Urothelium cell line (cell line): Measurements from ENCODE around the gene SP140.
A peak's percentile ranks its signal among the peaks of the same experiment; 100 is the strongest.
"Not testable (repeated sequence)": the region's sequence is repeated elsewhere in the genome, so short reads cannot be mapped to it uniquely, and the experiment has no call there.

Experiments
- DNase-seq: peaks from one replicate; pipeline ENCODE4 v3.0.0; 2011; ENCODE audit warnings: low spot score, mixed read lengths
- FAIRE-seq: peaks from 2 replicates; lab custom pipeline; 2011; peaks lifted over from hg19 to GRCh38; lab: Jason Lieb, UNC

The SP140 gene

DNA sequence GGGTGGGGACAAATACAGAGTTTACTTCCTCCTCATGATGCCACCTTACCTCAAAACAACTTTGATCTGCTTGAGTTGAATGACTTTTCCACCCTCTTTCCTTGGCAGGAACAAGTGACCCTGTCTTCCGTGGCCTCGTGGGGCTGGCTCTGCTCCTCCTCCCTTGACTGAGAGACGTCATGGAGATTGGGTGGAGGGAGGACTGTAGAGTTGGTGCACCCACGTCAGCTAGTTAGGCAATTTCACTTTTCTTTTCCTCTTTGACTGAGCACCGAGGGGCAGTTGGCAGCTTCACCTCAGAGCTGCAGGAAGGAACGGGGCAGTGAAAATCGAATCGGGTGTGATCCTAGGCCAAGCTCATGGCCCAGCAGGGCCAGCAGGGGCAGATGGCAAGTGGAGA lies at the start of gene SP140:
Gene SP140 (plus strand): TSS at position 251 of the 400 bp plus-strand sequence. CDS start 109 bp downstream, at position 360.
- FAIRE-seq (no peak), DNase-seq (no peak)

DNA sequence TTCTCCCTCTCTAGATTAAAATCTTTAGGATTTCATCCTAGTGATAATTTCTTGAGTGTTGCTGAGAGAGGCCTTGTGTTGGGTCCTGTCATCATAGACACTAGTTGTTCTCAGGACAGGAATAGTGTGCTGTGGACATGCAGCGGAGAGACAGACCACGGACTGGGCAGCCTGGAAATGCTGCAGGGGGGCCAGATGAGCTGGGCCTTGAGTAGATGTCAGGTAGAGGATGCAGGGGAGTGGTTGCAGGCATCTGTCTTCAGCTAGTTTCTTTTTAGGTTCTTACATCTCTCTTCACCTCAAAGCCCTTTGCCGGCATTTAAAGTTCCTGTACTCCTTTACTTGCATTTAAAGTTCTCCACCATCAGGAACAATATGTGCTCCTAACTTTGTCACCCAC lies 48.5 kb upstream of the SP140 start:
- no peak for DNase-seq
- no peak for FAIRE-seq

DNA sequence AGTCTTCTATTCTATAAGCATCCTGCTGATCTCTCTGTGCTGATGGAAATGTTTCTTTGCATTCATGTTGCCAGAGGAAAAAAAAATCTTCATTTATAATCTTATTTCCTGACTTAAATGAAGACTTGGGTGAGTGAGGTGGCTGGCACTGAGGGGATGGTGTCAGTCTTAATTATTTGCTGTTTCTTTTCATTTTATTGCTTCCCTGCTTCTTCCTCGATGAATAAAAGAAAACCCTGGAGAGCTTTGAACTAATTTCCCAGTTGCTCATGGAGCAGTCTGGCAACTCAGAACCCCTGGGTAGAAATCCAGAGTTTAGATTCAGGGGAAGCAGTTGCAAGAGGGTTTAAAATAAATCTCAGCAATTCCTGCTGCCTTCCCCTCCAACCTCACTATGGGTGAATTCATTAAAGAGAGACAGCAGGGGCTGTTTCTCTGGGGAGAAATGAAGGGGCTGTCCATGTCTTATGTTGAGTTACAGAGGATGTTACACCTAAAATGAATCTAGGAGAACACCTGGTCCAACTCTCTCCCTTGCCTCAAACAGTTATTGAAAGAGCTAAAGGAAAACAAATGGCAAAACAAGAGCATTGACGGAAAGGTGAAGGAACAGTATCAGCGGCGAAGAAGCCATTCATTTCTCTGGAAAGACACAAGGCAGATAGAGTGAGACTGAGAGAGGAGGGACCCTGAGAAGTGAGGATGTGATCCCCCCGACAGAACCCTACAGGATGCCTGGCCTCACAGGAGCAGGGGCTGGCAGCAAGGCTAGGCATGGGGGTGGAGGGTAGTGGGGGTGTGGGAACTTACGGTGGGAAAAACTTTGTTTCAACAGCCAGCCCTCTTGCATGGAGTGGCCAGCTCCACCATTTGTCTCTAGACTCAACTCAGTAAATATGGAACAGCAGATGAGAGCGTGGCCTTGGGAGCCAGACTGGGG lies 46.7 kb upstream of the SP140 start:
- FAIRE-seq = no peak
- no peak for DNase-seq

DNA sequence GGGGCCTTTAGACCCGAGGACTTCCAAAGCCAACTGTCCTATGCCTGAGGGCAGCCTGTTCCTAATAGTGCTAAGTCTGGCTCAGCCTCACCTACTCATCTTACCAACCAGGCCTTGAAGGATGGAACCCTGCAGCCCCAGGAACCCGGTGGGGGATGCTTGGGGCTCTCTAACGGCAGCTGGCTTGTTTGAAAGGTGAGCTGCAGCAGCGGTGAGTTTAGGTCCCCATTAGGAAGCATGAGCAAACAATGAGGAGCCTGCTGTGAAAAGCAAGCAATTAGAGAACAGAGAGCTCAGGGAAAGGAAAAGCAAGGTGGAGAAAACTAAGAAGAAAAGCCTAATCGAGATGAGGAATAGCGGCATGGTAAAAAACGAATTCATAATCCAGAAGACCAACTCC lies 45.6 kb upstream of the SP140 start:
- DNase-seq (no peak), FAIRE-seq (no peak)

DNA sequence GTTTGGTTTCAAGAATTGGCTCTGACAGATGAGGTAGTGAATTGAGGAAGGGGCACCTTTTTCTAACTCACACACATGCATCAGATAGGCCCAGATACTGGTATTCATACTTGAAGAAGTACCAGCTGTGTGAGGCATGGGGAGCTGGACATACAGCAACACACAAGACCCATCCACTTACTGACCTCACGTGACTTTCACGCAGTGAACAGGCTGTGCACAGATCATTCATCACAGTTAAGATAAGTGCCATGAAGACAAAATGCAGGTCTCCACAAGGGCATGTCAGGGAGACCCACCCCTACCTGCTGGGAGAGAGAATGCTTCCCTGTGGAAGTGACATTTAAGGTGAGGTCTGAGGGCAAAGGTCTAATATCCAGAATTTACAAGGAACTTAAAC lies 44.3 kb upstream of the SP140 start:
- no peak for FAIRE-seq
- no peak for DNase-seq

DNA sequence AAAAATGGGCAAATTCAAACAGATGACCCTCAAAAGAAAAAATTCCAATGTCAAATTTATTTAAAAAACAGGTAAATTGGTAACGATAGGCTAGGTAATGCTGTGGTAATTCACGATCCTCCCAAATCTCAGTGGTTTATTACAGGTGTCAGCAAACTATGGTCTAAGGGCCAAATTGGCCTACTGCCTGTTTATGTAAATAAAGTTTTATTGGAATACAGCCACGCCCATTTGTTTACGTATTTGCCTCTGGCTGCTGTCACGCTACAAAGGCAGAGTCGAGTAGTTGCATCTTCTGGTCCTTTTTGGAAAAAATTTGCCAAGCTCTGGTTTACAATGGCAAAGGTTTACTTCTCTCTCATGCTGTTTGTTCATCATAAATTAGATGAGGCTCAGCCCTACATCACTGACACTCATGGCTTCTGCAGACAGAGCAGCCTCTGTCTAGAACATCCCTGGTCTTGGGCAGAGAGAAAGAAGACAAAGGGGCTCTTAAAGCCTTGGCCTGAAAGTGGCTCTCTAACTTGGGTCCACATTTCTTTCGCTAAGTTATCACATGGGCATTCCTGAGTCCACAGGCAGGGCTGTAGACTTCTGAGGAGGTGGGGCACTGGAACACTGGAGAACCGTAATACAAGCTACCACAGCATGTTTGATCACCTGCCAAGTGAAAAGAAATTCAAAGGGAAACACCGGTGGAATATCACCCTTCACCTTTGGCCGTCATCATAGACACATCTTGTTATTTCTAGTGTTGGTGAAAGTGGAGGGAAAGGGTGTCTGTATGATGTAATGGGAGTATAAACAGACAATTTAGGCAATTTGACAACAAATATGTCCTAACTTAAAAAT lies 40.6 kb upstream of the SP140 start:
- DNase-seq (no peak), FAIRE-seq (no peak)

DNA sequence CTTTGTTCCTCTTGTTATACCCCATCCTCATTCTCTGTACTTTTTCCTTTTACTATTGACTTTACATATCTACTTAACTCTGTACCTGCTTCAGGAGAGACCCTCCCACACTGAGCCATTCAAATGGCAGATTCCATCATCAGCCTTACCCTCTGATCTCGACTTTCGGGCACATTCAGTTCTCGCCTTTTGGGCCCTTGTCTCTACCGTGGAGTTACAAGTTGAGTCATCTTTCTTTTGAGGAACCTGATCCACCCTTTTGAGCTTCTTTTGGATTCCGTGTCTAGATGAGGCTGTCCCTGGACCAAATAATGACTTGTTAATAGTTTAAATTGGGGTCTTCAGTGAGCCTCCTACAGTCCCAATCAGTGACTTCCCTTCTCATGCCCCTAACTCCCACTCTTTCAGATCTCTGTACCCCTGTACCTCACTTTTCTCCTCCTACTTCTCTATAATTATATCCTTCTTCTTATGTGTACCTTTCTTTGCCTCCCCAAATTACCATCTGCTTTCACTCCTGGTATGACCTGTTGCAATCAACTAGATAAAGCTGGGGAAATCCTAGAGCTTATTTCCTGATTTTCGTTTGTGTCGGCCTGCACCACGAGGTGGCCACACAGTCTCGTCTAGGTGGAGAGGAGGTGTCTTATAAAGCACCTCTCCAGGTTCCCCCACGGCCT lies 23.0 kb upstream of the SP140 start:
- FAIRE-seq (no peak), DNase-seq (no peak)

DNA sequence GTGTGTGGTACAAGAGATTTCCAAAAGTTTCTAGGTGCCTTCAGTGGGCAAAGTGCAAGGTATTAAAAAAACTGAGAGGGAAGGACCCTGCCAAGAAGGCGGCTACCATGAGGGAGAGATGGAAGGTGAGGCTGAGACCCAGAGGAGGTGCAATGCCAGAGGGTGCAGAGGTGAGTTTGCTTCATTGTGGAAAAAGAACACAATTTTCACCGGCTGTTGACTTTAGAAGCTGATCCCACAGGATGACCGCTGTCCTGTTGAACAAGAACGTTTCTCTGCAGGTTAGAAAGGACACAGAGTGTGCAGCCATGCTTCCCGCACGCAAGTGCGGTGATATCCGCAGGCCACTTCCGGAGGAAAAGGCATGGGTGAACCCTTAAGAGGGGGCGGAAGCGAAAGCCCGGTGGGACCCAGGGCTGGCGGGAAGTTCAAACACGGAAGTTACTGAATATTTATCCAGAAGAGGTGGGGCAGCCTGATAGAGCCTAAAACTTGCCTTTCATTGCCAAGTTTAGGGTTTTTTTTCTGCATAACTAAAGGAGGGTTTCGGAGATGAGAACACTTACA lies 22.3 kb upstream of the SP140 start:
- DNase-seq = no peak
- no peak for FAIRE-seq

DNA sequence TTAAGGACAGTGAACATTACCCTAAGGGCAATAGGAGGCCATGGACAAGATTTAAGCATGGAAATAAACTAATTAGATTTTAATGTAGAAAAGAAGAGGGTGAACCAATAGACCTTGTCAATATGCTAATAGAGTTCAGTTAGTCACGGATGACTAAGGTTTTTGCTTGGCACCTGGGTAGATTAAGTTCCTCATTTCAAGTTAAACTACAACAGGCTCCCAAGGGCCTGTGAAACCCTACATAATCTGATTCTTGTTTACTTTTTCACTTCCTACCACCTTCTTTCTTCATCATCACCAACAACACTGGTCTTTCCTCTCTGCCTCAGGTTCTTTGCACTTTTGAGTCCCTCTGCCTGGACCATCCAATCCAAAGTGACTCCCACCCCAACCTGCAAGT lies 20.5 kb upstream of the SP140 start:
- DNase-seq (no peak), FAIRE-seq (no peak)

DNA sequence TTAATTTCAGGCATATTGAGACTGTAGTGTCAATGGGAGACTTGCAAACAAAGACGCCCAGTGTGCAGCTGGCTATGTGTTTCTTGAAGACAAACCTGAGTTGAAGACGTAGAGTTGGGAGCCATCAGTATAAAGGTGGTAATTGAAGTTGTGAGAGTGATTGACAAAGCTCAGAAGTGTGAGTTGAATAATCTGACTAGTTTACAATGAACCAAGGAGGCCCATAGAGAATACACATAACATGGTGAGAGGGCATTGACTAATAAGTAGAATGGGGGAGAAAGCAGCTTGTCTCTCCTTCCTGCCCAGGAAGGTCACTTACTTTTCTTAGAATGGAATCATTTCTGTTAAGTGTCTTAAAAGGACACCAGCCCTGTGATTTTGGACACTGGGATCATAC lies 19.8 kb upstream of the SP140 start:
- no peak for FAIRE-seq
- DNase-seq = no peak

DNA sequence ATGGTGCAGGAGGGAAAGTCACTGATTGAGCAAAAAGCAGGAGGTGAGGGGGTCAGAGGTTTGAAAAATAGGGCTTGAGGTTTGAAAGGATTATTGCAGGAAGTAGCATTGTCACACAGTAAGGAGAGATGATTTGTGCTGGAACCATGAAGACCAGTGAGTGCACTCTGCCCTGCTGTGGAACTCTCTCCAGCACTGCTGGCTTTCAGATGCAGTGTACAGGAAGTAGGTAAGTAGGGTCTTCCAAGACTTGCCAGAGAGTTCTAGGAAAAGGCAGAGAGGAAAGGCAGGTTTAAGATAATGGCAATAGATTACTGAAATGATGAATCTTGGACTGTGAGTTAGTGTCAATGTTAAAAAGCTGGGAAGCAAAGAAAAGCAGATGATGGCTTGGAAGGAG lies 17.0 kb upstream of the SP140 start:
- FAIRE-seq = no peak

DNA sequence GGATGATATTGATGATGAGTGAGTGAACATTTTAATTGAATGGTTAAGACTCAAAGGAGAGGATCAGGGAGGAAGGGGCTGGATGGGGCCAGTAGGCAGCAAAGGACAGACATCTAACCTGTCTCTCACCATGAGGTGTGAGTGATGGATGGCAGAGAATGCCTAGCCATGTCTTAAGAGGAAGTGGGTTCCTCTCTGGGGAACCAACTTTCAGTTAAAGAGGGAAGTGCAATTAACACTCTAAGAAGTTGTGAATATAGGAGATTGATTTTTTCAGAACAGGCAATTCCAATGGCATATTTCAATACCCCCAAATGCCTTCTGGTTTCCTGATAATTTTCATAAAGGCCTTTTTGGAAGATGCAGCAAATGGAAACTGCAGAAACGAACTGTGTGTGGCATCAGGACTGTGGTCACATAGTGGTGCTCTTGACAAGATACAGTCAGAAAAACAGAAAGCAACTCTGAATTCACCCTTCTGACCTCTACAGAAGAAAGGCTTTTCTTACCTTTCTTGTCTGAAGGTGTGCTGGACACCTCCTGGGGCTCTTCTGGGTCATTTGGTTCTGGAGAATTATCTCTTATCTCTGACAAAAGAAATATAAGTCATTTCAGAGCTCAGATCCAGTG lies 16.0 kb upstream of the SP140 start:
- DNase-seq (no peak), FAIRE-seq (no peak)

More for the DNA sequence above, 17.0 kb upstream of the SP140 start:
- DNase-seq = no peak

DNA sequence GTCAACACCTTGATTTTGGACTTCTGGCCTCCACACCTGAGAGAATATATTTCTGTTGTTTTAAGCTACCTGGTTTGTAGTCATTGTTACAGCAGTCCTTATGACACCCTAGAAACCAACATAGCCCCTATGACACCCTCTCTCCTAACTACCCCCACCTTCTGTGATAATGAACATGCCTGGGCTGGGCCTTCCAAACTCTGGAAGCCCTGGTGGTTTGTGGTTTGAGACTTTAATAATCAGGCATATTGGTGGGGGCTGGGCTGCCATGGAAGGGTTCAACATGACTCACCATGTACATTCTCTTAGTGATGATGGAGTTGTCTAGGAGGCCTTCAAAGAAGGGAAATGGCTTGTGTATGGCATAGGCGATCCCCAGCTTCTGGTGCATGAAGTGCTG lies 9.0 kb upstream of the SP140 start:
- DNase-seq (no peak), FAIRE-seq (no peak)

DNA sequence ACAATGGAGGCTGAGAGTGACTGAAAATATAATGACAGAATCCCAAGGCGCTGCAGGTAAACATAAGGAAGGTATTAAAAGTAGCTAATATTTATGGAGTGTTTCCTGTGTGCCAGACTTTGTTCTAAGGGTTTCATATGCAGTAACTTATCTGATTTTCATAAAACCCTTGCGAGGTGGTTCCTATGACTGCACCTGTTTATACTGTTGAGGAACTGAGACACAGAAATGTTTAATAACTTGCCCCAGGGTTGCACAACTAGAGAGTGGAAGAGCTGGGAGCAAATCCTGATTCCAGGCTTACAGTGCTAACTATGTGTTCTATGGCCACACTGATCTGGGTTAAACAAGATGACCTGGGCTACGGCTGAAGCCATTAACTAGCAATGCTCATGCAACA lies 8.1 kb upstream of the SP140 start:
- FAIRE-seq = no peak
- no peak for DNase-seq

DNA sequence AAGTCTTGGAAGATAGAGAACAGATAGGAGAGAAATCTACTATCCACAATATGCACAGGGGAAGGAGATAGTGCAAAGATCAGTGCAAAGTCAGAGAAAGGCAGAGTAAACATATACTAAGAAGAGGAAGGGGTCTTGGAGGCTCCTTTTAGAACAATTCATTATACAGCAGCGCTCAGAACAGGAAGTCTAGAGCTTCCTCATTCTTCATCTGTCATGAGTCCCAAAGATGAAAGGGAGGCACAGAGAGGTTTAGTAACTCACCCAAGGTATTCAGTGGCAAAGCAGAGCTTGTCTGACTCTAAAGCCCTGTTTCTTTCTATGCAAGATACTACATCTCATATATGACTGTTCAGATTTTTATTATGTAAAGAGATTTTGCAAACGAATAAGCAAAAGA lies 7.1 kb upstream of the SP140 start:
- no peak for DNase-seq

DNA sequence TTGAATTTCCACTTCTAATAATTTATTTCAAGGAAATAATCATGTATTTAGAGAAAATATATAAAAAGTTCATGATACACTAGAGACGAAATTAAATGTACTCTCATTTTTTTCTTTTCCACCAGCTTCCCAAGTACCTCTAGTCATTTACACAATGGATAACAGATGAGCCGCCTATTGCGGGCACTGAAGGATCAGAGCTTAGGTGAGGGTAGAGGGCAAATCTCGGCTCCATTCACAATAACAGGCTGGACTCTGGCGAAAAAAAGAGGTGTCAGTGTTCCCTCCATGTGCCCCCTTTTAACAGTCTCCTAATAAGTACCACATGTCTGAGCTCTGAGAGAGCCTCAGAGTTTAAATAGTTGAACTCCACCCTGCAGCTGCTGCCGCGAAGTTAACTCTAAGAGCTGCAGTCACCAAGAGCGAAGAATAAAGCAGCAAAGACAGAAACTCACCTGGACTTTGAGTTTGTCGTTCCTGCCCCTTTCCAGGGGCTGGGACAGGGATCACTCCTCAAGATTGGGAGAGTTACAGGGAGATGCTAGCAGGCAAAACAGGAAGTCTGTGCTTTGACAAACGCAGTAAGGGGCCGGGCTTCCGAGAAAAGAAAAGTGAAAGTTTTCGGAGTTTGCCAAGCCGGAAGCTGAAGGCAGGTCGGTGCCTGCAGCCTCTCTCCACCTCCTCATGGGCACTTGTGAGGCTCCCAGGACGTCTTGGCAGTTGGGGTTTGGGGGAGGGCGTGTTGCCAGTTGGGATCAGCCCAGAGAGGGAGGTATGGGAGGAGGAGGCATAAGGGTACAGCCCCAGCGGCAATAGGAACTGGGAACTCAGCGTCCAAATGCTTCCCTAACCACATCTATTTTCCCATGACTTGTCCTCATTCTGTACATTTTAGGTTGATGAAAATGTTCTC lies 5.9 kb upstream of the SP140 start, which contains the start of gene SP110:
Gene SP110 (minus strand): TSS at position 566 of the 913 bp plus-strand sequence. CDS start 3,057 bp downstream, outside the sequence.
- FAIRE-seq (no peak), DNase-seq (peak; percentile 83)

More for the DNA sequence above, 7.1 kb upstream of the SP140 start:
- no peak for FAIRE-seq

DNA sequence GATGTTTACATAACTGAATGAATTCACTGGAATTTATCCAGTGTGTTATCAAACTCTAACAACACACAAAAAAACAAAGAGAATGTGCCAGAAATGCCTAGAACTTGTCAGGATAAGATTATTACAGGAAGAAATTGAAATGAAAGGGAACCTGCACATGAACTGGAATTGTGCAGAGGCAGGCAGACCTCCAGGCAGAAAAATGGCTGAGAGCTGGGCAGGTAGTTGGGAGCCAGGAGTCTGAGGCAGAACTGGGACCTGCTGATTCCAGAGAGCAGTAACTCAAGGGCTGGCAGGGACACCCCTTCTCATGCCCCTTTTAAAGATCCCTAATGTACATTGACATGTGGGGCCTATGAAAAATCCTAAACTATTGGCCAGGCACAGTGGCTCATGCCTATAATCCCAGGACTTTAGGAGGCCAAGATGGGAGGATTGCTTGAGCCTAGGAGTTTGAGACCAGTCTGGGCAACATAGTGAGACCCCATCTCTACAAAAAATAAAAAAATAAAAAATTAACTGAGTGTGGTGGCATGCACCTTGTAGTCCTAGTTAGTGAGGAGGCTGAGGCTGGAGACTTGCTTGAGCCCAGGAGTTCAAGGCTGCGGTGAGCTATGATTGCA lies 5.1 kb upstream of the SP140 start:
- FAIRE-seq = no peak
- DNase-seq = no peak

DNA sequence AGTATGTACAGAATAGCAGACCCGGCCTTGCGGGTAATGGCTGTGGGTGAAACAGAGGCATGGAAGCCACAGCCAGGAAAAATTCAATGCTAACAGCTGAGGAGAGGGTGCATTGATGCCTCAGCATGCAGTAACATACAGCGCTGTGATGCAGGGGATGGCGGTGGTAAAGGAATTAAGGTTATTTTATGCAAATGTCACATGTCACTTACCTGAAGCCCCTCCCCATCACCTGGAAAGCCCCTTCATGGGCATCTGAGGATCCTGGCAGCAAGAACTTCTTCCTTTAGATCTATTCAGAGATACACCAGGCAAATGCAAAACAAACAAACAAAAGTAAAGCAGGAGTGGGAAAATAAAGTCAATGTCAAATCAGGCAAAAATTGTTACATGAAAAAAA lies 4.0 kb upstream of the SP140 start:
- FAIRE-seq (no peak), DNase-seq (no peak)

DNA sequence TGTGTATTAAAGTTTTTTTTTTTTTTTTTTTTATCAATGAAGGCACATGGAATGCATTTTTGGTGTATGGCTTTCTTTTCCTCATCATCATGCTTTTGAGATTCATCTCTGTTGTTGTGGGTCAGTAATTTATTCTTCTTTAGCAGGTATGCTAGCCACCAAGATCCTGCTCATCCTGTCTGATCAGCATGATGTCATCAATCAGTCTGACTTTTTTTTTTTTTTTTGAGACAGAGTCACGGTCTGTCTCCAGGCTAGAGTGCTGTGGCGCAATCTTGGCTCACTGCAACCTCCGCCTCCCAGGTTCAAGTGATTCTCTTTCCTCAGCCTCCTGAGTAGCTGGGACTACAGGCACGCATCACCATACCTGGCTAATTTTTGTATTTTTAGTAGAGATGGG lies 2.7 kb upstream of the SP140 start:
- not testable (repeated sequence) for DNase-seq, FAIRE-seq
